ENCODE results near the gene FDXR. TPM values are rescaled to one million over a fixed set of nuclear protein-coding genes. Genes with fewer than 3 reads are reported as not detected.

The FDXR gene
- total and polyA plus RNA-seq, 2 of the 8 experiments (the other 6 are each of a cell fraction or from before 2014, with no cell fraction given) = 24.2 to 31.4 TPM

GRCh38 chr17:74903671-74904070 is 30.9 kb upstream of the FDXR start:
- Histone ChIP-seq H4K91ac (replicated peaks; ENCODE audit: insufficient read length, low read length) (peak overlapping the region; percentile 74), H4K8ac (ENCODE audit: extremely low read depth, insufficient read depth, low read length) (no peak overlapping the region), H4K5ac (ENCODE audit: insufficient read length, low read depth, low read length) (no peak overlapping the region), H3K4me3 (ENCODE audit: extremely low read depth in 1 of 4, insufficient read depth in 2 of 4, low read depth in 3 of 4, low read length in 4 of 4) (no peak overlapping the region), H3K27ac (ENCODE audit: low read depth, low read length) (no peak overlapping the region), H3K14ac (ENCODE audit: insufficient read length) (no peak overlapping the region), H2AK5ac (ENCODE audit: low read depth, low read length) (no peak overlapping the region), H2BK20ac (ENCODE audit: low read length) (no peak overlapping the region), H3K36me3 (ENCODE audit: control insufficient read depth in 2 of 4, insufficient read depth in 4 of 4, low read length in 3 of 4) (no peaks in the 10 kb centered on the region), H3K27me3 (replicated peaks in 1 of 4; ENCODE audit: control insufficient read depth in 3 of 4, extremely low read depth in 1 of 4, insufficient read depth in 3 of 4, low read length in 3 of 4) (peaks cover 0 to 7% (median 2%) of the 10 kb centered on the region in 4 experiments; a peak in 5 of 7 replicates), H2BK15ac (ENCODE audit: low read length) (peak overlapping the region; percentile 40), H3K56ac (replicated peaks; ENCODE audit: insufficient read length, low read depth, low read length) (no peak overlapping the region), H2BK5ac (ENCODE audit: low read depth, low read length) (no peak overlapping the region), H3K23ac (ENCODE audit: insufficient read length) (no peak overlapping the region), H2AFZ (ENCODE audit: low read length) (no peak overlapping the region; the same call in 1 of the 2 replicates), H3K9ac (replicated peaks in 1 of 4; ENCODE audit: extremely low read depth in 1 of 4, low read depth in 3 of 4, low read length in 3 of 4) (no peak overlapping the region), H2BK12ac (ENCODE audit: low read depth, low read length) (peak overlapping the region; percentile 29; the same call in 1 of the 2 replicates), H3K23me2 (ENCODE audit: low read depth, low read length) (no peaks in the 10 kb centered on the region), H3K18ac (ENCODE audit: extremely low read depth, low read length) (no peak overlapping the region), H3K4me2 (ENCODE audit: insufficient read depth in 1 of 2, low read depth in 2 of 2, low read length in 2 of 2) (no peak overlapping the region), H3K9me3 (ENCODE audit: insufficient read depth in 2 of 2, low read depth in 1 of 2, low read length in 1 of 2) (peaks cover 0 to 7% of the 10 kb centered on the region in 2 experiments; a peak in 1 of 4 replicates), H3K79me1 (ENCODE audit: low read depth, low read length) (no peaks in the 10 kb centered on the region), H2BK120ac (replicated peaks; ENCODE audit: low read depth, low read length) (no peak overlapping the region), H4K20me1 (replicated peaks in 1 of 2; ENCODE audit: control insufficient read depth in 1 of 2, insufficient read depth in 2 of 2, low read length in 2 of 2) (no peaks in the 10 kb centered on the region), H3K4me1 (replicated peaks in 1 of 4; ENCODE audit: control insufficient read depth in 3 of 4, insufficient read depth in 4 of 4, low read length in 3 of 4) (peaks cover 1 to 9% (median 5%) of the 10 kb centered on the region in 4 experiments; a peak in 6 of 7 replicates), H3K4ac (replicated peaks; ENCODE audit: insufficient read length, low read depth, low read length) (no peak overlapping the region), H3K79me2 (ENCODE audit: control insufficient read depth in 1 of 2, insufficient read depth in 2 of 2, low read length in 2 of 2) (no peaks in the 10 kb centered on the region)
- DNase-seq (ENCODE audit: low read depth in 1 of 2, low spot score in 2 of 2) (no peak), FAIRE-seq (no peak)
- TF ChIP-seq USF2 (IDR thresholded peaks at IDR 0.05; ENCODE audit: low read length) = no peak
- no peak for TF ChIP-seq JUND (IDR thresholded peaks at IDR 0.05; ENCODE audit: low read length)
- TF ChIP-seq SAP30 (IDR thresholded peaks at IDR 0.05; ENCODE audit: insufficient read depth, insufficient replicate concordance, low read length) = no peak
- no peak for TF ChIP-seq KDM5A (IDR thresholded peaks at IDR 0.05; ENCODE audit: low read length)
- TF ChIP-seq TCF12 (IDR thresholded peaks at IDR 0.05; ENCODE audit: low read depth, low read length) = no peak
- TF ChIP-seq EZH2 (IDR thresholded peaks at IDR 0.05; ENCODE audit: low read depth, low read length, severe bottlenecking) = no peak
- no peak for TF ChIP-seq BCL11A (IDR thresholded peaks at IDR 0.05; ENCODE audit: low read depth in 2 of 2, low read length in 2 of 2)
- TF ChIP-seq CBX8 (IDR thresholded peaks at IDR 0.05; ENCODE audit: borderline replicate concordance, low read depth, low read length) = no peak
- no peak for TF ChIP-seq MAFK (IDR thresholded peaks at IDR 0.05; ENCODE audit: low read depth, low read length)
- no peak for TF ChIP-seq POU5F1 (IDR thresholded peaks at IDR 0.05; ENCODE audit: low read depth, low read length)
- no peak for TF ChIP-seq CHD1 (IDR thresholded peaks at IDR 0.05; ENCODE audit: low read depth, low read length)
- no peak for TF ChIP-seq JUN (IDR thresholded peaks at IDR 0.05; ENCODE audit: low read depth, low read length)
- no peak for TF ChIP-seq GTF2F1 (IDR thresholded peaks at IDR 0.05; ENCODE audit: borderline replicate concordance, low read depth, low read length)
- no peak for TF ChIP-seq YY1 (IDR thresholded peaks at IDR 0.05; ENCODE audit: low read depth, low read length)
- POLR2A ChIA-PET (ENCODE audit: partially characterized antibody) = no interaction called here
- 80% methylated on average over 5 of the region's 6 CpGs; no CpG with 5 or more reads in 1 of the 2 experiments for WGBS, 2 experiments (ENCODE audit: extremely low coverage in 1 of 2, insufficient coverage in 1 of 2, insufficient read length in 1 of 2, insufficient replicate concordance in 2 of 2, low coverage in 1 of 2, low lambda C conversion rate in 2 of 2, missing lambda C conversion rate in 1 of 2)
- CTCF ChIA-PET (ENCODE audit: partially characterized antibody) = interaction anchor here (1.2 to 1.8 kb wide), 5 partner anchors 10 to 38 kb away, joined by 3 to 8 read pairs (median 4); partner anchors contain the start of genes OTOP2 and USH1G

All from H1 (cell line).